H9 (cell line): Measurements from ENCODE around the gene ERAP2. TPM values are rescaled to one million over a fixed set of nuclear protein-coding genes. Genes with fewer than 3 reads are reported as not detected.

Experiments
- DNase-seq: peaks from one replicate; pipeline ENCODE4 v3.0.0-alpha.2; 2017
- H2AFZ ChIP-seq: one replicate; pipeline ENCODE4 v1.6.1; 2013; ENCODE audit warnings: mild to moderate bottlenecking, low read length, control low read depth, moderate library complexity
- H2AK5ac ChIP-seq: 2 replicates; pipeline ENCODE4 v1.6.1; 2013; ENCODE audit warnings: low read length, control low read depth, mixed read lengths; ENCODE audit not compliant: insufficient read length
- H2BK120ac ChIP-seq: one replicate; pipeline ENCODE4 v1.6.1; 2013; ENCODE audit warnings: low read depth, mild to moderate bottlenecking, low read length, control low read depth, inconsistent platforms; ENCODE audit not compliant: poor library complexity, severe bottlenecking
- H2BK12ac ChIP-seq: 2 replicates; pipeline ENCODE4 v1.6.1; 2013; ENCODE audit warnings: low read length, control low read depth, mixed read lengths, low read depth; ENCODE audit not compliant: insufficient read length
- H2BK15ac ChIP-seq: 2 replicates; pipeline ENCODE4 v1.6.1; 2013; ENCODE audit warnings: low read depth, low read length, control low read depth
- H2BK20ac ChIP-seq: one replicate; pipeline ENCODE4 v1.6.1; 2013; ENCODE audit warnings: low read depth, mild to moderate bottlenecking, low read length, control low read depth, inconsistent platforms; ENCODE audit not compliant: poor library complexity, severe bottlenecking
- H2BK5ac ChIP-seq: 2 replicates; pipeline ENCODE4 v1.6.1; 2013; ENCODE audit warnings: low read length, control low read depth, mixed read lengths; ENCODE audit not compliant: insufficient read length
- H3K14ac ChIP-seq: 2 replicates; pipeline ENCODE4 v1.6.1; 2013; ENCODE audit warnings: low read length, control low read depth; ENCODE audit not compliant: insufficient read depth
- H3K18ac ChIP-seq: 2 replicates; pipeline ENCODE4 v1.6.1; 2013; ENCODE audit warnings: low read depth, mild to moderate bottlenecking, mixed read lengths, low read length, control low read depth; ENCODE audit not compliant: insufficient read length
- H3K23ac ChIP-seq: 2 replicates; pipeline ENCODE4 v1.6.1; 2013; ENCODE audit warnings: low read length, control low read depth, mixed read lengths, low read depth; ENCODE audit not compliant: insufficient read length
- H3K23me2 ChIP-seq: 2 replicates; pipeline ENCODE4 v1.6.1; 2013; ENCODE audit warnings: low read depth, mild to moderate bottlenecking, mixed read lengths, low read length, control low read depth; ENCODE audit not compliant: insufficient read length, poor library complexity, severe bottlenecking
- H3K27ac ChIP-seq: 2 replicates; pipeline ENCODE4 v1.5.1; 2013; ENCODE audit warnings: low read length, control low read depth, mixed read lengths, low read depth; ENCODE audit not compliant: insufficient read length
- H3K27me3 ChIP-seq: 2 replicates; pipeline ENCODE4 v1.6.1; 2013; ENCODE audit warnings: low read length, control low read depth, inconsistent platforms; ENCODE audit not compliant: insufficient read depth
- H3K4ac ChIP-seq: 2 replicates; pipeline ENCODE4 v1.6.1; 2013; ENCODE audit warnings: low read depth, mild to moderate bottlenecking, control low read depth, inconsistent platforms, low read length, moderate library complexity
- H3K4me1 ChIP-seq: 2 replicates; pipeline ENCODE4 v1.6.1; 2013; ENCODE audit warnings: low read length, control low read depth, inconsistent platforms; ENCODE audit not compliant: insufficient read depth
- H3K4me2 ChIP-seq: 2 replicates; pipeline ENCODE4 v1.6.1; 2013; ENCODE audit warnings: low read length, control low read depth, mixed read lengths; ENCODE audit not compliant: insufficient read length, insufficient read depth
- H3K56ac ChIP-seq: 2 replicates; pipeline ENCODE4 v1.6.1; 2013; ENCODE audit warnings: low read depth, mild to moderate bottlenecking, mixed read lengths, low read length, control low read depth; ENCODE audit not compliant: insufficient read length
- H3K79me1 ChIP-seq: 2 replicates; pipeline ENCODE4 v1.6.1; 2013; ENCODE audit warnings: low read depth, mild to moderate bottlenecking, moderate library complexity, low read length, control low read depth, inconsistent platforms; ENCODE audit not compliant: insufficient read depth, poor library complexity, severe bottlenecking
- H3K79me2 ChIP-seq: 2 replicates; pipeline ENCODE4 v1.6.1; 2013; ENCODE audit warnings: low read length, control low read depth, inconsistent platforms; ENCODE audit not compliant: insufficient read depth
- H3K9ac ChIP-seq: 2 replicates; pipeline ENCODE4 v1.6.1; 2013; ENCODE audit warnings: low read length, control low read depth, mixed read lengths; ENCODE audit not compliant: insufficient read length; ENCODE audit errors: extremely low read depth
- H3K9me3 ChIP-seq: one replicate; pipeline ENCODE4 v1.6.1; 2013; ENCODE audit warnings: low read depth, low read length, inconsistent platforms; ENCODE audit not compliant: control insufficient read depth
- H3T11ph ChIP-seq: one replicate; pipeline ENCODE4 v1.6.1; 2013; ENCODE audit warnings: mild to moderate bottlenecking, low read length, control low read depth, inconsistent platforms
- H4K20me1 ChIP-seq: one replicate; pipeline ENCODE4 v1.6.1; 2013; ENCODE audit not compliant: control insufficient read depth, insufficient read length, insufficient read depth
- H4K5ac ChIP-seq: 2 replicates; pipeline ENCODE4 v1.6.1; 2013; ENCODE audit warnings: low read depth, mild to moderate bottlenecking, mixed read lengths, low read length, control low read depth; ENCODE audit not compliant: insufficient read length
- H4K8ac ChIP-seq: replicated peaks from 2 replicates; pipeline ENCODE4 v1.6.1; 2013; ENCODE audit warnings: low read length, control low read depth, mixed read lengths, low read depth; ENCODE audit not compliant: insufficient read length
- H4K91ac ChIP-seq: 2 replicates; pipeline ENCODE4 v1.6.1; 2013; ENCODE audit warnings: low read depth, mild to moderate bottlenecking, moderate library complexity, mixed read lengths, low read length, control low read depth; ENCODE audit not compliant: insufficient read length
- H3K27ac Mint-ChIP-seq, 3 experiments: 2 replicates in 2 of 3; 3 replicates in 1 of 3; pipeline ENCODE4 v1.8.0; 2020 to 2021; ENCODE audit warnings: mixed read lengths in 3 of 3, mild to moderate bottlenecking in 1 of 3, moderate library complexity in 1 of 3
- H3K27me3 Mint-ChIP-seq: 2 replicates; pipeline ENCODE4 v1.8.0; 2021; ENCODE audit warnings: low read depth, mild to moderate bottlenecking, moderate library complexity, mixed read lengths
- H3K36me3 Mint-ChIP-seq, 3 experiments: 2 replicates in 2 of 3; 3 replicates in 1 of 3; pipeline ENCODE4 v1.8.0; 2020 to 2021; ENCODE audit warnings: low read depth in 3 of 3, mixed read lengths in 3 of 3; ENCODE audit not compliant: insufficient read depth in 1 of 3
- H3K4me1 Mint-ChIP-seq, 2 experiments: 2 replicates each; pipeline ENCODE4 v1.8.0; 2020; ENCODE audit warnings: mixed read lengths in 2 of 2
- H3K4me3 Mint-ChIP-seq, 2 experiments: 2 replicates in 1 of 2; 3 replicates in 1 of 2; pipeline ENCODE4 v1.8.0; 2020 to 2021; ENCODE audit warnings: mild to moderate bottlenecking in 2 of 2, mixed read lengths in 2 of 2, moderate library complexity in 1 of 2
- H3K9me3 Mint-ChIP-seq, 2 experiments: 2 replicates in 1 of 2; 3 replicates in 1 of 2; pipeline ENCODE4 v1.8.0; 2020; ENCODE audit warnings: mild to moderate bottlenecking in 2 of 2, mixed read lengths in 2 of 2, moderate library complexity in 1 of 2
- CTCF ChIP-seq: fragments of 200-600 bp; sonication (generic); conservative IDR thresholded peaks from 3 replicates; pipeline ENCODE4 v1.8.0; 2021; ENCODE audit warnings: antibody characterized with exemption, mild to moderate bottlenecking
- WGBS: extraction: QIAGEN DNeasy Blood & Tissue Kit; methylation state at CpG from one replicate; pipeline ENCODE4 v1.1.7; 2013; ENCODE audit warnings: missing lambda C conversion rate, low lambda C conversion rate, mixed read lengths; ENCODE audit not compliant: insufficient read length; ENCODE audit errors: extremely low coverage; 5-methylcytosine and 5-hydroxymethylcytosine counted together
- total RNA-seq: library from RNA; stranded (reverse); gene quantifications from 2 replicates; pipeline ENCODE4 v1.2.1, GENCODE V29; 2021

Gene ERAP2
- total RNA-seq, 1 experiment from 2014 or later = 0.09 TPM

- no peaks in the 10 kb centered on the region for H3K79me1 ChIP-seq
- no peak overlapping the region for H2BK120ac ChIP-seq
Observed at GRCh38 chr5:96962540-96962991, 86.3 kb downstream of the ERAP2 start.

More at GRCh38 chr5:96962540-96962991, 86.3 kb downstream of the ERAP2 start:
- no peak overlapping the region for H3K9ac ChIP-seq
- H3K79me2 ChIP-seq = no peaks in the 10 kb centered on the region
- H3K4me1 Mint-ChIP-seq = peaks cover 9 to 12% of the 10 kb centered on the region in 2 experiments
- H3K4me1 ChIP-seq = no peaks in the 10 kb centered on the region
- H4K5ac ChIP-seq = no peak overlapping the region
- no peak overlapping the region for H3K4me2 ChIP-seq
- H3K9me3 Mint-ChIP-seq = no peaks in the 10 kb centered on the region; a peak in 1 of 5 replicates
- no peaks in the 10 kb centered on the region for H3K27me3 Mint-ChIP-seq
- no peak overlapping the region for H3K4ac ChIP-seq
- no peak overlapping the region for H3K4me3 Mint-ChIP-seq
- TF ChIP-seq CTCF = no peak
- no peaks in the 10 kb centered on the region for H4K20me1 ChIP-seq
- DNase-seq = no peak
- H4K91ac ChIP-seq = no peak overlapping the region
- H2BK20ac ChIP-seq = no peak overlapping the region
- no CpG with 5 or more reads among the region's 4 CpGs for WGBS
- no peak overlapping the region for H2BK12ac ChIP-seq
- no peak overlapping the region for H3K18ac ChIP-seq
- no peak overlapping the region for H2BK5ac ChIP-seq
- H3K27ac Mint-ChIP-seq = no peak overlapping the region; a peak in 1 of 7 replicates
- no peak overlapping the region for H3T11ph ChIP-seq
- H3K23ac ChIP-seq = no peak overlapping the region
- H3K56ac ChIP-seq = no peak overlapping the region
- H3K14ac ChIP-seq = no peak overlapping the region
- H2AK5ac ChIP-seq = no peak overlapping the region
- no peak overlapping the region for H3K27ac ChIP-seq
- H2AFZ ChIP-seq = no peak overlapping the region
- no peaks in the 10 kb centered on the region for H3K23me2 ChIP-seq
- no peaks in the 10 kb centered on the region for H3K9me3 ChIP-seq
- H3K27me3 ChIP-seq = no peaks in the 10 kb centered on the region
- no peak overlapping the region for H4K8ac ChIP-seq
- H2BK15ac ChIP-seq = no peak overlapping the region
- H3K36me3 Mint-ChIP-seq = no peaks in the 10 kb centered on the region
